Neural cell (in vitro differentiated cells): ENCODE measurements around the gene MKX. TPM values are rescaled to one million over a fixed set of nuclear protein-coding genes. Genes with fewer than 3 reads are reported as not detected.
A peak's percentile ranks its signal among the peaks of the same experiment; 100 is the strongest.

ENCODE experiments used
- H2AFZ ChIP-seq: fragments of 200-600, 300-800 bp; sonication (generic), shearing (Covaris generic); 2 replicates; pipeline ENCODE4 v1.6.0; 2014; ENCODE audit warnings: low read depth, mild to moderate bottlenecking, antibody characterized with exemption, low read length, moderate library complexity
- H3F3A ChIP-seq: fragments of 200-600 bp; shearing (Covaris generic); 2 replicates; pipeline ENCODE4 v1.6.1; 2016; ENCODE audit warnings: mild to moderate bottlenecking, moderate library complexity, mixed read lengths, antibody characterized with exemption, low read length; ENCODE audit not compliant: insufficient read depth, poor library complexity, severe bottlenecking
- H3K27ac ChIP-seq: fragments of 200-600, 300-800 bp; sonication (generic), shearing (Covaris generic); 2 replicates; pipeline ENCODE4 v1.5.1; 2014; ENCODE audit warnings: mild to moderate bottlenecking, low read length, moderate library complexity
- H3K27me3 ChIP-seq: fragments of 300-800, 200-600 bp; sonication (generic), shearing (Covaris generic); 2 replicates; pipeline ENCODE4 v1.6.0; 2014; ENCODE audit warnings: mild to moderate bottlenecking, low read depth, low read length, moderate library complexity; ENCODE audit not compliant: insufficient read depth
- H3K36me3 ChIP-seq: fragments of 300-800, 200-600 bp; sonication (generic), shearing (Covaris generic); 2 replicates; pipeline ENCODE4 v1.5.1; 2014; ENCODE audit warnings: mild to moderate bottlenecking, antibody characterized with exemption, low read length, moderate library complexity; ENCODE audit not compliant: insufficient read depth
- H3K4me2 ChIP-seq: fragments of 300-800, 200-600 bp; sonication (generic), shearing (Covaris generic); 2 replicates; pipeline ENCODE4 v1.6.0; 2014; ENCODE audit warnings: mild to moderate bottlenecking, low read length
- H3K4me3 ChIP-seq: fragments of 300-800, 200-600 bp; sonication (generic), shearing (Covaris generic); 2 replicates; pipeline ENCODE4 v1.5.1; 2014; ENCODE audit warnings: mild to moderate bottlenecking, low read length, moderate library complexity
- H3K79me2 ChIP-seq: fragments of 200-600 bp; shearing (Covaris generic); replicated peaks from 2 replicates; pipeline ENCODE4 v1.6.0; 2014; ENCODE audit warnings: mild to moderate bottlenecking, low read length, moderate library complexity; ENCODE audit not compliant: insufficient read depth
- H3K9ac ChIP-seq: fragments of 300-800, 200-600 bp; sonication (generic), shearing (Covaris generic); 2 replicates; pipeline ENCODE4 v1.6.1; 2016; ENCODE audit warnings: mild to moderate bottlenecking, low read length, mixed read lengths
- H3K9me2 ChIP-seq: fragments of 200-600 bp; shearing (Covaris generic); 2 replicates; pipeline ENCODE4 v1.6.1; 2016; ENCODE audit warnings: mild to moderate bottlenecking, low read length, mixed read lengths; ENCODE audit not compliant: insufficient read depth
- H3K9me3 ChIP-seq: fragments of 200-600, 300-800 bp; sonication (generic), shearing (Covaris generic); 2 replicates; pipeline ENCODE4 v1.6.1; 2016; ENCODE audit warnings: mild to moderate bottlenecking, mixed run types, low read length, moderate library complexity, mixed read lengths
- H4K20me1 ChIP-seq: fragments of 200-600 bp; shearing (Covaris generic); 2 replicates; pipeline ENCODE4 v1.6.1; 2016; ENCODE audit warnings: mild to moderate bottlenecking, mixed run types; ENCODE audit not compliant: insufficient read depth
- CTCF ChIP-seq: fragments of 450-650 bp; IDR thresholded peaks from 2 replicates; pipeline ENCODE4 v1.5.1; 2014; ENCODE audit warnings: antibody characterized with exemption, mild to moderate bottlenecking, moderate library complexity; ENCODE audit not compliant: poor library complexity, severe bottlenecking
- EP300 ChIP-seq: fragments of 450-650 bp; conservative IDR thresholded peaks from 2 replicates; pipeline ENCODE4 v1.6.1; 2014; ENCODE audit warnings: antibody characterized with exemption, mild to moderate bottlenecking, moderate library complexity; ENCODE audit not compliant: poor library complexity, severe bottlenecking
- EZH2 ChIP-seq: fragments of 200-600, 300-800 bp; shearing (Covaris generic), sonication (generic); IDR thresholded peaks from 2 replicates; pipeline ENCODE4 v1.6.1; 2014; ENCODE audit warnings: antibody characterized with exemption, low read length, borderline replicate concordance, mild to moderate bottlenecking; ENCODE audit not compliant: insufficient read depth, poor library complexity, severe bottlenecking
- MXI1 ChIP-seq: fragments of 450-650 bp; conservative IDR thresholded peaks from 2 replicates; pipeline ENCODE4 v1.6.1; 2014; ENCODE audit warnings: antibody characterized with exemption, mild to moderate bottlenecking; ENCODE audit not compliant: poor library complexity, severe bottlenecking
- POLR2AphosphoS5 ChIP-seq: IDR thresholded peaks from 2 replicates; pipeline ENCODE4 v1.6.1; 2012
- RAD21 ChIP-seq: fragments of 450-650 bp; conservative IDR thresholded peaks from 2 replicates; pipeline ENCODE4 v1.6.1; 2014; ENCODE audit warnings: antibody characterized with exemption, mild to moderate bottlenecking, moderate library complexity
- REST ChIP-seq: IDR thresholded peaks from 2 replicates; pipeline ENCODE4 v1.6.1; 2012; ENCODE audit warnings: borderline replicate concordance
- SMC3 ChIP-seq: fragments of 450-650 bp; conservative IDR thresholded peaks from 2 replicates; pipeline ENCODE4 v1.6.1; 2014; ENCODE audit warnings: antibody characterized with exemption, mild to moderate bottlenecking, moderate library complexity; ENCODE audit not compliant: poor library complexity
- TAF1 ChIP-seq: IDR thresholded peaks from 2 replicates; pipeline ENCODE4 v1.6.1; 2012; ENCODE audit warnings: low read depth
- polyA minus RNA-seq: library from RNA; depleted of rRNA, polyadenylated mRNA; stranded (reverse); fragments of >200 nt; gene quantifications from 2 replicates; pipeline ENCODE4 v1.2.3, GENCODE V29; 2014
- polyA plus RNA-seq: library from polyadenylated mRNA; depleted of rRNA; stranded (reverse); fragments of >200 nt; gene quantifications from 2 replicates; pipeline ENCODE4 v1.2.3, GENCODE V29; 2014

Gene MKX
- polyA plus RNA-seq (not detected in 2 replicates), polyA minus RNA-seq (not detected in 2 replicates)

GRCh38 chr10:27745732-27746396, at the start of gene MKX:
MKX (minus strand) TSS chr10:27745819; CDS start chr10:27743415, 2,404 bp downstream.
- H2AFZ ChIP-seq = no peak within 1 kb of the TSS
- H3F3A ChIP-seq = no peaks in the 10 kb centered on the region
- H3K4me2 ChIP-seq = peak within 1 kb of the TSS; percentile 49
- TF ChIP-seq EZH2 (peak; percentile 50), MXI1 (peak; percentile 60), POLR2AphosphoS5 (peak; percentile 13), REST (no peak), EP300 (no peak), SMC3 (no peak), TAF1 (no peak), RAD21 (no peak), CTCF (peak; percentile 43)
- H3K9me3 ChIP-seq = no peaks in the 10 kb centered on the region
- H3K27ac ChIP-seq = no peak within 1 kb of the TSS
- H3K79me2 ChIP-seq = no peaks in the 10 kb centered on the region
- H3K4me3 ChIP-seq = peak within 1 kb of the TSS; percentile 78
- H3K36me3 ChIP-seq = no peaks in the 10 kb centered on the region
- H3K9ac ChIP-seq = peak within 1 kb of the TSS; percentile 24
- no peaks in the 10 kb centered on the region for H4K20me1 ChIP-seq
- H3K9me2 ChIP-seq = no peaks in the 10 kb centered on the region
- H3K27me3 ChIP-seq = peaks cover 97% of the 10 kb centered on the region

GRCh38 chr10:27794157-27794556, 48.5 kb upstream of the MKX start:
- no peaks in the 10 kb centered on the region for H3K36me3 ChIP-seq
- no peaks in the 10 kb centered on the region for H3K9me2 ChIP-seq
- H3K4me3 ChIP-seq = no peak overlapping the region
- H3F3A ChIP-seq = no peaks in the 10 kb centered on the region
- no peaks in the 10 kb centered on the region for H3K9me3 ChIP-seq
- no peak overlapping the region for H3K9ac ChIP-seq
- TF ChIP-seq POLR2AphosphoS5 = no peak
- TF ChIP-seq CTCF = no peak
- TF ChIP-seq TAF1 = no peak
- TF ChIP-seq EP300 = no peak
- no peak for TF ChIP-seq SMC3
- no peak for TF ChIP-seq MXI1
- no peak for TF ChIP-seq REST
- no peak for TF ChIP-seq RAD21
- TF ChIP-seq EZH2 = no peak
- no peaks in the 10 kb centered on the region for H3K79me2 ChIP-seq
- H3K4me2 ChIP-seq = no peak overlapping the region
- no peaks in the 10 kb centered on the region for H3K27me3 ChIP-seq
- H3K27ac ChIP-seq = no peak overlapping the region
- no peaks in the 10 kb centered on the region for H4K20me1 ChIP-seq
- no peak overlapping the region for H2AFZ ChIP-seq
